Measurements from ENCODE around the gene CCDC30.

Gene CCDC30

GRCh38 chr1:42462828-42463763, at the start of gene CCDC30:
Gene CCDC30 (plus strand): TSS chr1:42463286. CDS start chr1:42480552, 17,266 bp downstream.
- in situ Hi-C loops (cut with MboI; ENCODE audit: low sequenced_read_pairs), result no loop called here

- in situ Hi-C loops (cut with MboI; ENCODE audit: low sequenced_read_pairs), result no loop called here
Measured at GRCh38 chr1:42414551-42415496, 48.3 kb upstream of the CCDC30 start.

GRCh38 chr1:42417166-42417565, 45.9 kb upstream of the CCDC30 start:
- in situ Hi-C loops (cut with MboI; ENCODE audit: low sequenced_read_pairs), result no loop called here

GRCh38 chr1:42418516-42418915, 44.6 kb upstream of the CCDC30 start:
- in situ Hi-C loops (cut with MboI; ENCODE audit: low sequenced_read_pairs), result no loop called here

- in situ Hi-C loops (cut with MboI; ENCODE audit: low sequenced_read_pairs), result no loop called here
Measured at GRCh38 chr1:42419126-42419821, 43.8 kb upstream of the CCDC30 start.

- in situ Hi-C loops (cut with MboI; ENCODE audit: low sequenced_read_pairs), result no loop called here
Measured at GRCh38 chr1:42420121-42420520, 43.0 kb upstream of the CCDC30 start.

GRCh38 chr1:42420911-42421585, 42.0 kb upstream of the CCDC30 start:
- in situ Hi-C loops (cut with MboI; ENCODE audit: low sequenced_read_pairs), result no loop called here

- in situ Hi-C loops (cut with MboI; ENCODE audit: low sequenced_read_pairs), result no loop called here
Measured at GRCh38 chr1:42422737-42423136, 40.3 kb upstream of the CCDC30 start.

- in situ Hi-C loops (cut with MboI; ENCODE audit: low sequenced_read_pairs), result no loop called here
Measured at GRCh38 chr1:42423681-42424080, 39.4 kb upstream of the CCDC30 start.

GRCh38 chr1:42424201-42424600, 38.9 kb upstream of the CCDC30 start:
- in situ Hi-C loops (cut with MboI; ENCODE audit: low sequenced_read_pairs), result no loop called here

GRCh38 chr1:42427240-42427639, 35.8 kb upstream of the CCDC30 start:
- in situ Hi-C loops (cut with MboI; ENCODE audit: low sequenced_read_pairs), result no loop called here

GRCh38 chr1:42429603-42430002, 33.5 kb upstream of the CCDC30 start:
- in situ Hi-C loops (cut with MboI; ENCODE audit: low sequenced_read_pairs), result no loop called here

GRCh38 chr1:42430286-42431135, 32.6 kb upstream of the CCDC30 start:
- in situ Hi-C loops (cut with MboI; ENCODE audit: low sequenced_read_pairs), result no loop called here

- in situ Hi-C loops (cut with MboI; ENCODE audit: low sequenced_read_pairs), result no loop called here
Measured at GRCh38 chr1:42431514-42431913, 31.6 kb upstream of the CCDC30 start.

- in situ Hi-C loops (cut with MboI; ENCODE audit: low sequenced_read_pairs), result no loop called here
Measured at GRCh38 chr1:42432714-42433113, 30.4 kb upstream of the CCDC30 start.

GRCh38 chr1:42433369-42433768, 29.7 kb upstream of the CCDC30 start:
- in situ Hi-C loops (cut with MboI; ENCODE audit: low sequenced_read_pairs), result no loop called here

- in situ Hi-C loops (cut with MboI; ENCODE audit: low sequenced_read_pairs), result no loop called here
Measured at GRCh38 chr1:42434340-42434739, 28.7 kb upstream of the CCDC30 start.

GRCh38 chr1:42439940-42440339, 23.1 kb upstream of the CCDC30 start:
- in situ Hi-C loops (cut with MboI; ENCODE audit: low sequenced_read_pairs), result no loop called here

- in situ Hi-C loops (cut with MboI; ENCODE audit: low sequenced_read_pairs), result no loop called here
Measured at GRCh38 chr1:42442662-42443061, 20.4 kb upstream of the CCDC30 start.

All from HL-60/S4 treated with phorbol 12-myristate 13-acetate at 8.2 ng/mL for 4 days and 3 days (cell line).